Measurements from ENCODE around the gene OR6K6.

The OR6K6 gene

DNA sequence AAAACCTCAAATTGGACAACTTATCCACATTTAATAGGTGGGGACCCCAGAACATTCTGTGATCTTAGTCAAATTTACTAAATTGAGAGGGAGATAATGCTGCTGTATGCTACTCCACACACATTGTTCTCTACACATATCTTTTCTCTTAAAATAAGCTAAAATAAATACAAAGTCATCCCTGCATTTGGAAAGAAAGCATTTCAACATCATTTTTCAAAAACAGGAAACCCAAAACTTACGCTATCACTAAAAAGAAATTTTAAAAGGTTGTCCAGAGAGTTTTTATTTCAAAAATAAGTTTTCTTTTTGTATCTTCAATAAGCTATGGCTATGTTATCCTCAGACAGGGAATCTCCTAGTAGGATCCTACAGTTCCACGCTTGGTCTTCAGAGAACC, 46.0 kb downstream of the OR6K6 start:
- DNase-seq (ENCODE audit: low spot score) (no peak), FAIRE-seq (no peak)

DNA sequence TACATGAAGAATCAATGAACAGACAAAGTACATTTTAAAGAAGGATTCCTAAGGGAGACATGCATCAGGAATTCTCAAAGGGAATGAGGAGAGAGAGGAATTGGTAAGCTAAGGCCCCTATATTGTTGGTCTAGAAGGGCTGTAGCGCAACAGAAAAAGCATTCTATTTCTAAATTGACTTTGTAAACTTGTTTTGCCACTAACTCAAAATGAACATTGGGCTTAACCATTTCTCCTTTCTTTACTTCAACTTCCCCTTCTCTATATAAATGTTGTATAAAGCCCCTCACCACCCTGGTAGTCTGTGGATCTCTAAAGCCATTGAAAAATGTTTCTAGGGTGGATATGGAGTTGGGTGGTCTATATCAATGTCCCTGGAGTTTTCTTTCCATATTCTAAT, 46.9 kb downstream of the OR6K6 start:
- FAIRE-seq (no peak), DNase-seq (ENCODE audit: low spot score) (no peak)

DNA sequence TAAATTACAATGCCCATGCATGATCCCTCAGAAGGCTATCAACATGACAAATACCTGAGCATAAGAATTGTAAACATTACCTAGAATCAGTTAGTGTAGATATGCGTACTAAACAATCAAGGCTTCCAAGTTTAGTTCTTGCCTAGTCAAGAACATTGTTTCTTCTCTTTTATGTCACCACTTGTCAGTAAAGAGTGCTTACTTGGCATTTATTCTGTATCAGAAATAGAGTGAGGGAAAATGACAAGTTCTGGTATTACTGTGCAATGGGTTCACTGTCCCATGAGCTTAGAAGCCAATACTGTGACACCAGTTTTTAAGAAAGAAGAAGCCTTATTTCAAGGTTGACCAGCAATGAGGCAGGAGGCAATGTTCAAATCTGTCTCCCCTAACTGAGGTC, 49.2 kb downstream of the OR6K6 start:
- FAIRE-seq (no peak), DNase-seq (ENCODE audit: low spot score) (no peak)
